GM12891 (cell line): ENCODE results near the gene SUN5.

ENCODE experiments used
- POLR2A ChIP-seq: IDR thresholded peaks from 2 replicates; pipeline ENCODE4 v1.6.1; 2011; ENCODE audit warnings: low read depth, low read length, control low read depth
- POLR2AphosphoS5 ChIP-seq: IDR thresholded peaks from 2 replicates; pipeline ENCODE4 v1.6.1; 2011; ENCODE audit warnings: low read depth, low read length, control low read depth
- TAF1 ChIP-seq: IDR thresholded peaks from 2 replicates; pipeline ENCODE4 v1.6.1; 2011; ENCODE audit warnings: low read depth, low read length, control low read depth

GRCh38 chr20:32960222-32960518, 44.1 kb downstream of the SUN5 start:
- TF ChIP-seq POLR2A, result no peak
- no peak for TF ChIP-seq TAF1
- no peak for TF ChIP-seq POLR2AphosphoS5
